IPS DF 19.7 (cell line): Measurements from ENCODE around the gene JDP2.
A peak's percentile ranks its signal among the peaks of the same experiment; 100 is the strongest.

Experiments used
- DNase-seq: peaks from one replicate; pipeline ENCODE4 v3.0.0-alpha.2; 2013; ENCODE audit warnings: low read depth, low spot score

JDP2 gene

GRCh38 chr14:75514673-75515628 is 87.1 kb downstream of the JDP2 start:
- DNase-seq = no peak

- no peak for DNase-seq
Observed at GRCh38 chr14:75515629-75515996, 87.8 kb downstream of the JDP2 start.

- peak; percentile 35 for DNase-seq
Observed at GRCh38 chr14:75518625-75519024, 90.8 kb downstream of the JDP2 start.

GRCh38 chr14:75519394-75519793 is 91.6 kb downstream of the JDP2 start:
- no peak for DNase-seq

- DNase-seq = no peak
Observed at GRCh38 chr14:75519826-75520728, 92.3 kb downstream of the JDP2 start.

GRCh38 chr14:75520852-75521251 is 93.0 kb downstream of the JDP2 start:
- DNase-seq = no peak

- no peak for DNase-seq
Observed at GRCh38 chr14:75521415-75522199, 93.8 kb downstream of the JDP2 start.

- no peak for DNase-seq
Observed at GRCh38 chr14:75522224-75522982, 94.6 kb downstream of the JDP2 start, which contains the start of gene BATF. BATF (plus strand) TSS chr14:75522469; CDS start chr14:75522683, 214 bp downstream.

GRCh38 chr14:75522983-75523318 is 95.1 kb downstream of the JDP2 start:
- DNase-seq = no peak
